Gastrocnemius medialis (tissue), 4 donors: Measurements from ENCODE around the gene EFCAB11. TPM values are rescaled to one million over a fixed set of nuclear protein-coding genes. Genes with fewer than 3 reads are reported as not detected.

Source experiments
- ATAC-seq, 2 donors: fragments of 150-250 bp; one replicate each; pipeline ENCODE4 v1.9.1; 2016
- DNase-seq, 2 donors: peaks; one replicate each; pipeline ENCODE4 v3.0.0-alpha.2; 2019
- H3K27ac ChIP-seq, 4 donors: fragments of 200-600 bp; sonication (generic); 1 replicate in 1 of 4; 2 replicates in 3 of 4; pipeline ENCODE4 v1.5.1; 2016 to 2018; ENCODE audit warnings: mild to moderate bottlenecking in 2 of 4, moderate library complexity in 1 of 4
- H3K27me3 ChIP-seq, 3 donors: fragments of 200-600 bp; sonication (generic) in 2 of 3; 1 replicate in 1 of 3; 2 replicates in 2 of 3; pipeline versions ENCODE4 v1.5.1 to v1.6.0; 2016 to 2019; ENCODE audit warnings: mild to moderate bottlenecking in 1 of 3, moderate library complexity in 1 of 3
- H3K36me3 ChIP-seq, 2 donors: fragments of 200-600 bp; sonication (generic) in 1 of 2; one replicate each; pipeline ENCODE4 v1.5.1; 2017 to 2018
- H3K4me1 ChIP-seq, 2 donors: fragments of 200-600 bp; sonication (generic) in 1 of 2; one replicate each; pipeline ENCODE4 v1.5.1; 2016 to 2017; ENCODE audit warnings: mild to moderate bottlenecking in 2 of 2
- H3K4me3 ChIP-seq, 4 donors: fragments of 200-600 bp; sonication (generic) in 3 of 4; 1 replicate in 1 of 4; 2 replicates in 3 of 4; pipeline ENCODE4 v1.5.1; 2016 to 2019; ENCODE audit warnings: mild to moderate bottlenecking in 2 of 4
- H3K9me3 ChIP-seq, 3 donors: fragments of 200-600 bp; sonication (generic) in 2 of 3; 1 replicate in 1 of 3; 2 replicates in 2 of 3; pipeline ENCODE4 v1.5.1; 2016 to 2019
- POLR2A ChIP-seq, 2 donors: fragments of 450-650 bp; IDR thresholded peaks; one replicate each; pipeline ENCODE4 v1.6.1; 2017; ENCODE audit warnings: antibody characterized with exemption in 2 of 2, mild to moderate bottlenecking in 2 of 2, moderate library complexity in 2 of 2
- in situ Hi-C, 4 donors: fragments of 200-750 bp; cut with MboI; loops; one replicate each; pipeline versions ENCODE4 v1.15.0 to v1.8.0; 2017; ENCODE audit warnings: low sequenced_read_pairs in 4 of 4
- intact Hi-C: fragments of 100-400 bp; cut with DNase I; formaldehyde crosslinking; loops from one replicate; pipeline ENCODE4 v1.15.1; 2023; ENCODE audit warnings: low total_unique reads
- total RNA-seq, 4 donors: library from RNA; depleted of rRNA; stranded (reverse); fragments of >200 nt; gene quantifications; one replicate each; pipeline versions ENCODE4 v1.1.0 to v1.2.3, GENCODE V29; 2016
- TF ChIP-seq, protein P1 (sequence below), 5 experiments: fragments of 450-650 bp in 3 of 5; fragments of 200-600 bp in 2 of 5; sonication (generic) in 2 of 5; IDR thresholded peaks in 4 of 5; conservative IDR thresholded peaks in 1 of 5; 1 replicate in 4 of 5; 2 replicates in 1 of 5; pipeline ENCODE4 v1.5.1; 2016 to 2019; ENCODE audit warnings: antibody characterized with exemption in 5 of 5, mild to moderate bottlenecking in 3 of 5, moderate library complexity in 3 of 5

Gene EFCAB11
- total RNA-seq, 4 donors from 2014 or later = 0.69 to 1.6 (median 1.6) TPM

DNA sequence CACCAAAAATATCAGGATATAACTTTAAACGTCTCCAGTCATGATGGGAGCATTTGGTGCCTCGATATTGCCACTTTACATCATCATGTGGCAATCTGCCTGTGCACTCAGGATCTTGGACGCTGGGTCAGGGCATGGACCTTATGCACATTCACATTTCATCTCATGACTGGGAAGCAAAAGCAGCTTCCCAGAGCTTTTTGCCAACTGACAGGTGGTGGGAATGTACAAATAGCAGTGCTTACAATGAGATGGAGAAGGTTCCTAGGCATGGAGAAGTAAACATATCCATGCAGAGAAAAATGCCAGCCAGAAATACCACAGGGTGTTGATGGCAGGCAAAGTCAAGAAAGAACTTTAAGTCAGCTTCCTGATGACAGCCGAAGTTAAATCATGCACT, 30.3 kb downstream of the EFCAB11 start:
- Histone ChIP-seq H3K36me3 (no peaks in the 10 kb centered on the region), H3K9me3 (no peaks in the 10 kb centered on the region), H3K27me3 (no peaks in the 10 kb centered on the region), H3K4me3 (no peak overlapping the region), H3K27ac (no peak overlapping the region), H3K4me1 (peaks cover 9 to 10% of the 10 kb centered on the region in 2 donors)
- ATAC-seq = no peak
- no peak for TF ChIP-seq POLR2A (IDR thresholded peaks at IDR 0.05)
- TF ChIP-seq, protein P1, sequence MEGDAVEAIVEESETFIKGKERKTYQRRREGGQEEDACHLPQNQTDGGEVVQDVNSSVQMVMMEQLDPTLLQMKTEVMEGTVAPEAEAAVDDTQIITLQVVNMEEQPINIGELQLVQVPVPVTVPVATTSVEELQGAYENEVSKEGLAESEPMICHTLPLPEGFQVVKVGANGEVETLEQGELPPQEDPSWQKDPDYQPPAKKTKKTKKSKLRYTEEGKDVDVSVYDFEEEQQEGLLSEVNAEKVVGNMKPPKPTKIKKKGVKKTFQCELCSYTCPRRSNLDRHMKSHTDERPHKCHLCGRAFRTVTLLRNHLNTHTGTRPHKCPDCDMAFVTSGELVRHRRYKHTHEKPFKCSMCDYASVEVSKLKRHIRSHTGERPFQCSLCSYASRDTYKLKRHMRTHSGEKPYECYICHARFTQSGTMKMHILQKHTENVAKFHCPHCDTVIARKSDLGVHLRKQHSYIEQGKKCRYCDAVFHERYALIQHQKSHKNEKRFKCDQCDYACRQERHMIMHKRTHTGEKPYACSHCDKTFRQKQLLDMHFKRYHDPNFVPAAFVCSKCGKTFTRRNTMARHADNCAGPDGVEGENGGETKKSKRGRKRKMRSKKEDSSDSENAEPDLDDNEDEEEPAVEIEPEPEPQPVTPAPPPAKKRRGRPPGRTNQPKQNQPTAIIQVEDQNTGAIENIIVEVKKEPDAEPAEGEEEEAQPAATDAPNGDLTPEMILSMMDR (IDR thresholded peaks at IDR 0.05 in 4 of 5, conservative IDR thresholded peaks at IDR 0.05 in 1 of 5) = no peak
- intact Hi-C loops (no loop called here), in situ Hi-C loops (loop anchor here in 3 of 4 donors (25.0 kb wide), 3 partner anchors 487 to 1262 kb away; no protein-coding TSS in a partner anchor)
- no peak for DNase-seq

DNA sequence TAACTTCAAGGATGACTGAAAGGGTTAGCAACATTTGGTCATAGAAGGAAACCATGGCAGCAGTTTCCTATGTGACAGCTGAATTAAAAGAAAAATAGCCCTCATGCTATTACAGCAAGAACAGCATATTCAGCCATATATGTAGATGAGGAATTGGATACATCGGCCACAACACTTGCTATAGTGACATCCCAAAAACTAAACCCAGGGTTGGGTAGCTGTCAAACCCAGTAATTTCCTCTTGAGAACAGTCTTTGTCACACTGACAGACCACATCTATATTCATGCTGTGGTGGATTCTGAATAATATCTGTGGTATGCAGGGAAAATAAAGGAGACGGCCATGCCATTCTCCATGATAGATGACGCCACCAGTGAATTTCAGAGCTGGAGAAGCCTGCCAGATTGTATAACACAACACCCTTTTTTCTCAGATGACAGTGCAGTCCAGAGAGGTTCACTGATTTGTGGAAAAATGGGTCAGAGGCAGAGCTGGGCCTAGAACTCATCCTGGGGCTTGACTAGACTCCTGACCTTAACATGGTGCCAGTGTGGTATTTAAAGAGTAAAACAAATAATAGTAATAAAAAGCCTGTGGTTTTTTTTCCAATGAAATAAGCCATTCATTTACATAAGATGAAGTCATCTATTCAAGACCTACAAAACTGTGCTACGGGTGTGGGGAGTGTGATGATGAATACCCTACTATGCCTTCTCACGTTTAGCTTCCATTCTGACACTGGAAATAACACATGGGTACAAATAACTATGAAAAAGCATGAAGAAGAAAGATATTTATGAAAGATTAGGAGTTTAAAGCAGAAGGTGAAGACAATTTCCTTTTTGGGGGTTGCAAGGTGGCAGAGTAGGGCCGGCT, 32.3 kb downstream of the EFCAB11 start:
- intact Hi-C loops (no loop called here), in situ Hi-C loops (loop anchor here in 3 of 4 donors (25.0 kb wide), 3 partner anchors 485 to 1260 kb away; no protein-coding TSS in a partner anchor)
- DNase-seq (no peak), ATAC-seq (no peak)
- TF ChIP-seq POLR2A (IDR thresholded peaks at IDR 0.05) = no peak
- TF ChIP-seq, protein P1 (IDR thresholded peaks at IDR 0.05 in 4 of 5, conservative IDR thresholded peaks at IDR 0.05 in 1 of 5) = no peak
- no peaks in the 10 kb centered on the region for H3K9me3 ChIP-seq
- no peak overlapping the region for H3K27ac ChIP-seq
- H3K36me3 ChIP-seq = no peaks in the 10 kb centered on the region
- no peaks in the 10 kb centered on the region for H3K27me3 ChIP-seq
- H3K4me3 ChIP-seq = no peak overlapping the region
- peaks cover 9 to 10% of the 10 kb centered on the region in 2 donors for H3K4me1 ChIP-seq

DNA sequence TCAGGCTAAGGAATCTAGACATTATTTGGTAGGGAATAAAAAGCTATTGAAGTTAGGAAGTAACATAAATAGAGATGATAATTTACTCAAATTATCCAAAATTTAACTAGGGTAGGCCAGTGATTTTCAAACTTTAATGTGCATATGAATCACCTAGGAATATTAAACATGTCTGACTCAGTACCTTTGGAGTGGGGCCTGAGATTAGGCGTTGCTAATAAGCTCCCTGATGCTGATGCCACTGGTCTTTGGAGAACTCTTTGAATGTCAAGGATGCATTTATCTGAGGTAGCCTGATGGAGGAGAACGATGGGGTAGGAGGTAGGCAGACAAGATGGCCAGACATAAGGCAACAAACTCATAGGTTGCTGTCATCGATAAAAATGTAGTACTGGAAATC, 33.2 kb downstream of the EFCAB11 start:
- intact Hi-C loops (no loop called here), in situ Hi-C loops (loop anchor here in 3 of 4 donors (25.0 kb wide), 3 partner anchors 484 to 1259 kb away; no protein-coding TSS in a partner anchor)
- Histone ChIP-seq H3K9me3 (no peaks in the 10 kb centered on the region), H3K4me3 (no peak overlapping the region), H3K27ac (no peak overlapping the region), H3K4me1 (peaks cover 9 to 10% of the 10 kb centered on the region in 2 donors), H3K36me3 (no peaks in the 10 kb centered on the region), H3K27me3 (no peaks in the 10 kb centered on the region)
- no peak for ATAC-seq
- DNase-seq = no peak
- TF ChIP-seq POLR2A (IDR thresholded peaks at IDR 0.05) = no peak

DNA sequence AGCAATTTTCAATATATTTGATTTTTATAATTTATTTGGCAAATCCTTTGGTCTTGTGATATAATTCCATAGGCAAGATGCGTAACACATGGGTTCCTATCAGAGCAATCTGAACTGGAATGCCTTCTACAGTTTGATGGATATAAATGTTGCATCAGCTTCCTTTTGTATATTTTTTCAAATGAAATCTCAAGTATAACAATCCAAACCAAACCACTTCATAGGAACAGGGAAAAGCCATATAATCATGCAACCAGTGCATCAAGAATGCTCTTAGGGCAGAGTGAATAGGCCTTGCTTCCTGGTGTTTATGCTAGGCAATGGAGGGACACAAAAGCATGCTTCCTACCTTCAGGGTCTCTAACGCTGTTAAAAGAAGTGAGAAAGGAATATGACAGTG, 34.5 kb downstream of the EFCAB11 start:
- H3K27me3 ChIP-seq = no peaks in the 10 kb centered on the region
- TF ChIP-seq, protein P1 (IDR thresholded peaks at IDR 0.05 in 4 of 5, conservative IDR thresholded peaks at IDR 0.05 in 1 of 5) = no peak
- no peak for TF ChIP-seq POLR2A (IDR thresholded peaks at IDR 0.05)
- in situ Hi-C loops (loop anchor here in 3 of 4 donors (25.0 kb wide), 3 partner anchors 483 to 1258 kb away; no protein-coding TSS in a partner anchor), intact Hi-C loops (no loop called here)
- no peak for DNase-seq
- H3K9me3 ChIP-seq = no peaks in the 10 kb centered on the region
- peaks cover 9 to 10% of the 10 kb centered on the region in 2 donors for H3K4me1 ChIP-seq
- H3K27ac ChIP-seq = no peak overlapping the region
- no peaks in the 10 kb centered on the region for H3K36me3 ChIP-seq
- no peak for ATAC-seq
- no peak overlapping the region for H3K4me3 ChIP-seq

DNA sequence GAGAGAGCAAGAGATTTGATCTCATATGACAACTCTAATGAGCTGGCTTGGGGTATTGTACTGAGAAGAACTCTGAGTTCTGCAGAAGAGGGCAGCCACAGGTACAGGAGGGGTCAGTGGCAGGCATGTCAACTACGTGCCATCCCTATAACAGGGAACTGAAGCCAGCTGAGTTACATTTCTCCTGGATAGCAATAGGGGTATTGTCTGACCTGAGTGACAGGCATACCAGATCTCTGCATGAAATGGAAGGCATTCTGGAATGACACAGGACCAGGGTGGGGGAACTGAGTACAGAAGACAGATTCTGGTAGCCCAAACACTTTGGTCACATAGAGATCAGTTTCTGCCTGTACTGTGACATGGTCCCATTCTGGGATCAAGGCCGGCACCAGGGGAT, 35.8 kb downstream of the EFCAB11 start:
- Histone ChIP-seq H3K4me1 (peaks cover 0 to 3% of the 10 kb centered on the region in 2 donors), H3K4me3 (no peak overlapping the region), H3K36me3 (no peaks in the 10 kb centered on the region), H3K27ac (no peak overlapping the region), H3K27me3 (no peaks in the 10 kb centered on the region), H3K9me3 (no peaks in the 10 kb centered on the region)
- intact Hi-C loops (loop anchor here (5.0 to 10.0 kb wide), 2 partner anchors 744 to 876 kb away; no protein-coding TSS in a partner anchor), in situ Hi-C loops (loop anchor here (5.0 to 25.0 kb wide), 7 partner anchors 481 to 1256 kb away; no protein-coding TSS in a partner anchor)
- no peak for DNase-seq
- no peak for ATAC-seq
- TF ChIP-seq, protein P1 (IDR thresholded peaks at IDR 0.05 in 4 of 5, conservative IDR thresholded peaks at IDR 0.05 in 1 of 5) = no peak
- no peak for TF ChIP-seq POLR2A (IDR thresholded peaks at IDR 0.05)
